Suprapubic skin (tissue), 4 donors: ENCODE measurements around the gene JADE3. TPM values are rescaled to one million over a fixed set of nuclear protein-coding genes. Genes with fewer than 3 reads are reported as not detected.
A peak's percentile ranks its signal among the peaks of the same experiment; 100 is the strongest.

Experiments
- DNase-seq, 2 donors: peaks; one replicate each; pipeline ENCODE4 v3.0.0-alpha.2; 2019; ENCODE audit warnings: low spot score in 2 of 2
- H3K27ac ChIP-seq: fragments of 200-600 bp; sonication (generic); one replicate; pipeline ENCODE4 v1.5.1; 2019
- H3K27me3 ChIP-seq: fragments of 200-600 bp; sonication (generic); one replicate; pipeline ENCODE4 v1.5.1; 2019
- H3K36me3 ChIP-seq: fragments of 200-600 bp; sonication (generic); one replicate; pipeline ENCODE4 v1.5.1; 2019
- H3K4me1 ChIP-seq: fragments of 200-600 bp; sonication (generic); one replicate; pipeline ENCODE4 v1.5.1; 2019
- H3K4me3 ChIP-seq: fragments of 200-600 bp; sonication (generic); one replicate; pipeline ENCODE4 v1.5.1; 2019; ENCODE audit warnings: mild to moderate bottlenecking
- H3K9me3 ChIP-seq: fragments of 200-600 bp; sonication (generic); one replicate; pipeline ENCODE4 v1.5.1; 2019
- CTCF ChIP-seq, 2 donors: fragments of 200-600 bp in 1 of 2; fragments of 450-650 bp in 1 of 2; sonication (generic) in 1 of 2; IDR thresholded peaks; one replicate each; pipeline ENCODE4 v1.5.1; 2016 to 2019; ENCODE audit warnings: antibody characterized with exemption in 2 of 2, mild to moderate bottlenecking in 1 of 2, moderate library complexity in 1 of 2
- EP300 ChIP-seq: sonication (generic); formaldehyde crosslinking; IDR thresholded peaks from one replicate; pipeline ENCODE4 v1.6.1; 2017; ENCODE audit warnings: antibody characterized with exemption
- POLR2A ChIP-seq, 2 donors: fragments of 450-650 bp; IDR thresholded peaks; one replicate each; pipeline ENCODE4 v1.6.1; 2017; ENCODE audit warnings: antibody characterized with exemption in 2 of 2, mild to moderate bottlenecking in 2 of 2, moderate library complexity in 2 of 2
- POLR2AphosphoS5 ChIP-seq, 3 donors: sonication (generic); formaldehyde crosslinking; IDR thresholded peaks; one replicate each; pipeline ENCODE4 v1.6.1; 2017; ENCODE audit warnings: antibody characterized with exemption in 3 of 3
- WGBS: methylation state at CpG from one replicate; pipeline ENCODE4 v1.1.5; 2018; 5-methylcytosine and 5-hydroxymethylcytosine counted together
- total RNA-seq, 4 donors: library from RNA; depleted of rRNA; stranded (reverse); fragments of >200 nt; gene quantifications; one replicate each; pipeline ENCODE4 v1.1.0, GENCODE V29; 2016

JADE3 gene
- total RNA-seq, 4 donors from 2014 or later = 3.6 to 6.2 (median 5.1) TPM

DNA sequence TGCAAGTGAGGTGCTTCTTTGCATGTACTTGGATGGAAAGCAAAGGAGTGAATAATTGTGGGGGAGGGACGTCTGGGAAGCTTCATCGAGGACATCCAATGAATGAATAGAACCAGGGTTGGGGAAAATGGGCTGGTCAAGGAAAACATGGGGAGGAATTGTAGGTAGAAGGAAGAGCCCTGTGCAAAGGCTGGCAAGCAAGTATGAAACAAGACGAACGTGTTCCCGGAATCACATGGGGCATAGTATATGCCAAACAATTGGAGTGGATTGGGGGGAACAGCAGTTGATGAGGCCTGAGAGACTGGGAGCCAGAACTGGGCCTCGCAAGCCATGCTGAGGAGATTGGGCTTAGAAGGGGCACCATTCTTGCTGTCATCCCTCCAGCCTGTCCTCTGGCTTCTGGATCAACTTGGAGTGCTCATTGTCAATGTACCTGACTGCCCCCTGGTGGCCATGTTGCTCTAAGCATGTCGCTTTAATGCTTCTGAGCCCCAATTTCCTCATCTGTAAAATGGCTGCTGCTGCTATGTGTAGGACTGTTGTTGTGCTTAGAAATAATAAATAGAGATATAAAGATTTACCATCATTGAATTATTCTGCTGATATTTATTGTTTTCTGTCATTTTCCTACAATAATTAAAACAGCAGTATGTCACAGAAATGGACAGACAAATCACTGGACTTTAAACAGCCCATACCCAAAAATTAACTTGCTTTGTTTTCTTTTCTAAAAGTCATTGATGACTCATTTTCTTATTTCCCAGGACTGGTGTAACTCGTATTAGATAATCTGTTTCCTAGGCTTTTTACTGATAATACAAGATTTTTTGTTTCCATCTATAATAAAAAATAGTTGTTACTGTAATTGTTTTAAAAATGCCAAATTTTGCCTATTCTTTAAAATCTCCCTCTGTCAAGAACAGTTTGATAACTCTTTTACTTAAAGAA lies 66.4 kb downstream of the JADE3 start:
- H3K4me1 ChIP-seq = no peaks in the 10 kb centered on the region
- no peaks in the 10 kb centered on the region for H3K36me3 ChIP-seq
- TF ChIP-seq CTCF (IDR thresholded peaks at IDR 0.05) (peak in 1 of 2 donors; percentile 25), POLR2AphosphoS5 (IDR thresholded peaks at IDR 0.05) (no peak)
- peak; percentile 74 to 77 for DNase-seq
- H3K27ac ChIP-seq = no peak overlapping the region
- no peaks in the 10 kb centered on the region for H3K9me3 ChIP-seq
- 62% methylated on average over 8 of the region's 8 CpGs for WGBS
- H3K27me3 ChIP-seq = no peaks in the 10 kb centered on the region
- no peak overlapping the region for H3K4me3 ChIP-seq

- no peaks in the 10 kb centered on the region for H3K27me3 ChIP-seq
- H3K27ac ChIP-seq = no peak overlapping the region
- WGBS = 60% methylated on average over 3 of the region's 3 CpGs
- no peaks in the 10 kb centered on the region for H3K36me3 ChIP-seq
- H3K4me3 ChIP-seq = no peak overlapping the region
- H3K4me1 ChIP-seq = no peaks in the 10 kb centered on the region
- no peak for DNase-seq
- TF ChIP-seq POLR2AphosphoS5 (IDR thresholded peaks at IDR 0.05) = no peak
- TF ChIP-seq CTCF (IDR thresholded peaks at IDR 0.05) = no peak
- TF ChIP-seq POLR2A (IDR thresholded peaks at IDR 0.05) = no peak
- TF ChIP-seq EP300 = no peak
- no peaks in the 10 kb centered on the region for H3K9me3 ChIP-seq
Observed at GRCh38 chrX:46984705-46985104, 72.5 kb downstream of the JADE3 start.

GRCh38 chrX:46989548-46989947 lies 77.3 kb downstream of the JADE3 start:
- Histone ChIP-seq H3K9me3 (no peaks in the 10 kb centered on the region), H3K27ac (no peak overlapping the region), H3K36me3 (no peaks in the 10 kb centered on the region), H3K4me1 (no peaks in the 10 kb centered on the region), H3K27me3 (no peaks in the 10 kb centered on the region), H3K4me3 (no peak overlapping the region)
- no peak for DNase-seq
- TF ChIP-seq POLR2A (IDR thresholded peaks at IDR 0.05) = no peak
- TF ChIP-seq POLR2AphosphoS5 (IDR thresholded peaks at IDR 0.05) = no peak
- no peak for TF ChIP-seq EP300
- TF ChIP-seq CTCF (IDR thresholded peaks at IDR 0.05) = no peak

DNA sequence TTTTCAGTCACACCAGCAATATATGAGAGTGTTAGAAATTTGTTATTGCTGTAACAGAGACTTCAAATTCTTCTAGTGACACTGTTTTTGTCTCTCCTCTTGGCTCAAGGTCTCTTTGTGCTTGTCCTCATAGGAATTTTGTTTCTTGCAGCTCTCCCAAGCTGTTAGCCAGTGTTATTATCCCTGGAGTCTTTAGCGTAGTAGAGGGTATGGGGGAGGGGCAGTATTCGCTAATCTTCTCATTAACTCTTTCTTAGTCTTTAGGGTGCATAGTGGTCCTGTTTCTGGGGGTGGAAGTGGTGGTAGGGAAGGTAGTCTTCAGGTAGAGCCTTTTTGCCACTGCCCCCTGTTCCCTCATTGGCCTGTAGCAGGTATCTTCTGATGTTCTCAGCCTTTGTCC lies 79.4 kb downstream of the JADE3 start:
- 60% methylated on average over 2 of the region's 2 CpGs for WGBS
- no peaks in the 10 kb centered on the region for H3K36me3 ChIP-seq
- TF ChIP-seq POLR2A (IDR thresholded peaks at IDR 0.05) = no peak
- no peak for TF ChIP-seq EP300
- TF ChIP-seq CTCF (IDR thresholded peaks at IDR 0.05) = no peak
- TF ChIP-seq POLR2AphosphoS5 (IDR thresholded peaks at IDR 0.05) = no peak
- H3K9me3 ChIP-seq = no peaks in the 10 kb centered on the region
- no peak overlapping the region for H3K4me3 ChIP-seq
- H3K27me3 ChIP-seq = no peaks in the 10 kb centered on the region
- H3K27ac ChIP-seq = no peak overlapping the region
- no peak for DNase-seq
- H3K4me1 ChIP-seq = no peaks in the 10 kb centered on the region

DNA sequence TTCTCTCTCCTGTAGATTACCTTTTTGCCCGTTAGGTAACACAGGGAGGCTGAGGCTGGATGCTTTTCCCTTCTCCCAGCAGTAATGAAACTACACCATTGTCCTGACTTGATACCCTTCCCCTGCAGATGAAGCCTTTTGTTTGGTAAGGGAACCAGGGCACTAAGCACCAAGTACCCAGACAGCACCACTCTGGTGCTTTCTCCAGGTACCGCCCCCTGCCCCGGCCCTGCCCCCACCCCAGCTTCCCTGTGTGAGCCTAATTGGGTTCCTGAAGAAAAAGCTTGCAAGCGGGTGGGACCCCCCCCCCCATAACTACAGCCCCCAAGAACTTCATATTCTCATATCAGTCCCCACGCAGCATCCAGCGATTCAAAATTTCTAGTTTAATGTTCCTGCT lies 79.8 kb downstream of the JADE3 start:
- Histone ChIP-seq H3K36me3 (no peaks in the 10 kb centered on the region), H3K4me1 (no peaks in the 10 kb centered on the region), H3K27me3 (no peaks in the 10 kb centered on the region), H3K9me3 (no peaks in the 10 kb centered on the region), H3K27ac (no peak overlapping the region), H3K4me3 (no peak overlapping the region)
- DNase-seq = no peak
- no peak for TF ChIP-seq CTCF (IDR thresholded peaks at IDR 0.05)
- TF ChIP-seq POLR2AphosphoS5 (IDR thresholded peaks at IDR 0.05) = no peak
- no peak for TF ChIP-seq POLR2A (IDR thresholded peaks at IDR 0.05)
- no peak for TF ChIP-seq EP300
- WGBS = 83% methylated on average over 6 of the region's 6 CpGs
